Measurements from ENCODE around the gene ZBTB37.
"Not testable (repeated sequence)": the region's sequence is repeated elsewhere in the genome, so short reads cannot be mapped to it uniquely, and the experiment has no call there.

Gene ZBTB37

DNA sequence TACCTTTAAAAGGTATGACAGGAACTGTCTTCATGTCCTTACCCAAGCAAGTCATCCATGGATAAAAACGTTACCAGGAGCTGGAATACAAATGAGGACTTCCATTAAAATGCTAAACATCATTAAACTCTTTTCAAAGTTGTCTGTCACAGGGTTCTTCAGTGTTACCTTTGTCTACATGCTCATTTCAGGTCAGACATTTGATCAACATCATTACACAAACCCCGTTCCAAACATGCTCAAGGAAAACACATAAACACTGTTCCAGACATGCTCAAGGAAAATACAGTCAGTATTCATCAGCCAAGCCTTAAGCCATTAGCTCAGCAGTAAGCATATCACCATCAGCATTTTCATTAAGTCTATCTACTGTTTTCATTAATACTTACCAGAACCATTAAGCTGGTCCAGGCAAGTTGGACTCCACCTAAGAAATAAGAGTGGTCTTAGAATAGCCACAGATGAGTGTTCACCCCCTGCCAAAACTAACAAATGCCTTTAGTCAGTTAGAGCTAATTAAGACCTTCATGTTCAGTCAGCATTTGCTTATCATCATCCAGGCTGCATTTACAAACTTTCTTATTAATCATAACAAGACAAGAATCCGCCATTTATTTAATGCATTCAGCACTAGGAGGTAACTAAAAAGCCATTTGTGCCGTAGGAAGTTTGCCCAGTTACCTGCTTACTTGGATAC lies 2.6 kb upstream of the ZBTB37 start:
- DNase-seq: no peak

DNA sequence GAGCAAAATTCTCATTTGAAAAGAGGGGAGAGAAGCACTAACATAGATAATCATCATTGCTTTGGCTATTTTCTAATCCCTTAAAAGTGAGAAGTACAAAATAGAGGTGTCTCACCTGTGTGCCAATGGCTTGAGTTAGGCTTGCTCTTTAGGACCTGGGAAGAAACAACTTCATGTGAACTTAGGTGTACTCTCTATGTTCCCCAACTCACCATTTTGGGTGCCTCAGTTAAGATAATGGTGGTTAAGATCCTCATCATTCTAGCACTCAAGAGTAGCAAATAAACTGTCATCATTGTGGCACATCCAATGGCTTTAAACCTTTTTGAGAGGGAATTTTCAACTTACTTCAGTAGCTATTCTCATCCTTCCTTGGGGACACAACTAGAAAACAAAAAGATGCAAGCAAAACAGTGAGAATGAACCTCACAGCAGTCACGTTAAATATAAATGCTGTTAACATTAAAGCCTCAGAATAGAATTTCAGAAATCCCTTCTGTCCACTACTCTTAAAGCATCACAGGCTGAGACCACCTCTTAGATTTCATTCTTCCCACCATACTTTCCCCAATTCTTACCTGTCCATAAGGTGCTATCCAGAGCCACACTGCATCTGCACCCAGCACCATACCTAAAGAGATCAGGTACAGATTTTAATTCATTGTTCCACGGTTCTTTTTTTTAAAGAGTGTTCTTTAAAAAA lies 1.6 kb upstream of the ZBTB37 start:
- no peak for DNase-seq

DNA sequence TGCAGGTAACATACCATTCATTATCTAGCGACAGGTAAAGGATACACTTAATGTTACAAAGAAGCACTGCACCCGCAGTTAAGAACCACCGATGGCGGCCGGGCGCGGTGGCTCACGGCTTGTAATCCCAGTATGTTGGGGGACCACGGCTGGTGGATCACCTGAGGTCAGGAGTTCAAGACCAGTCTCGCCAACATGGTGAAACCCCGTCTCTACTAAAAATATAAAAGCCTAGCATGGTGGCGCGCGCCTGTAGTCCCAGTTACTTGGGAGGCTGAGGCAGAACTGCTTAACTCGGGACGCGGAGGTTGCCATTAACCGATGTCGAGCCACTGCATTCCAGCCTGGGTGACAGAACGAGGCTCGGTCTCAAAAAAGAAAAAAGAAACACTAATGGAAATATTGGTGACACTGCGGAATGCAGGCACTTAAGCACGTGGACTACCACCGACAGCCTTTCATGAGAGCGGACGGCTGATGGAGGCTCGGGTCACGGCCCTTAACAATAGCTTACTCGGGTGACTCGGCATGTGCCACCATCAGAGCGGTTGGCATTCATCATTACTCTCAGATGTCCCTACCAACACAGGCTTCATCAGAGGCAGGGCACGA lies 933 bp upstream of the ZBTB37 start:
- no peak for DNase-seq

DNA sequence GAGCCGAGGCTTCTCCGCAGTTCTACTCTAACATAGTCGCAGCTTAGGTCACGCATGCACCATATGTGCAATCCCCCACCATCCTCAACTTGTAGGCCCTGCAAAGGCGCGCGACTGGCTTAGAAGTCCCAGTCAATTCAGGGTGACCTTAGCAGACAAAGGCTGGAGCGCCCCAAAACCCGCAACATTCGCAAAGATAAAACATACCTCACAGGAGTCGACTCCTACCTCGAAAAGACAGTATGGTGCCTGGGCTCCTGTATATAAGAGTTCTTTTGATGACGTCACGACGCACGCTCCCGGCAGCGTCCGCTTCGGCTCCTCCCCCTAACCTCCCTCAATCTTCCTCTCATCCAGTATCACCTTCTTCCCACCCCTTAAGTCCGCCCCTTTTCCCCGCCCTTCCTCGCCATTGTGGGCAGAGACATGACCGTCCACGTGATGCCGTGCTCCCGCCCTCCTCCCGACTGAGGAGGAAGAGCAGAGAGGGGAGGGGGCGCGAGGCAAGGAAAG lies 371 bp upstream of the ZBTB37 start, which contains the start of gene GAS5:
Gene GAS5, minus strand, starts transcription at position 237 of the 513 bp plus-strand sequence.
- peak; percentile 98 for DNase-seq

DNA sequence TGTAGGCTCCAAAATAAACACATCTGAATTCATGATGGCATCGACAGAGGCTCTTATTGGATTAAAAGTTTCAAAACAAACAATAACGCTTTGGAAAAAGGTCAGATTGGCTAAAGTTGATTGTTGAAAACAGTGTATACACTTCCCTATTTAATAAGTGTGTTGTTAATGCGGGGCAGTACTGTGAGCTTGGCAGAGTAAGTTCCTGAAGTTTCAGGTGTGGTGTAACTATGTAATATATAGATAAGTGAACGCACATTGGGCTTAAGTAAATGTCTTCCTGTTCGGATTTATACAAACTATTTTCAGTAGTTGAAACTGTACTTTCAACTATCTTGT lies 810 bp downstream of the ZBTB37 start:
- DNase-seq: no peak

DNA sequence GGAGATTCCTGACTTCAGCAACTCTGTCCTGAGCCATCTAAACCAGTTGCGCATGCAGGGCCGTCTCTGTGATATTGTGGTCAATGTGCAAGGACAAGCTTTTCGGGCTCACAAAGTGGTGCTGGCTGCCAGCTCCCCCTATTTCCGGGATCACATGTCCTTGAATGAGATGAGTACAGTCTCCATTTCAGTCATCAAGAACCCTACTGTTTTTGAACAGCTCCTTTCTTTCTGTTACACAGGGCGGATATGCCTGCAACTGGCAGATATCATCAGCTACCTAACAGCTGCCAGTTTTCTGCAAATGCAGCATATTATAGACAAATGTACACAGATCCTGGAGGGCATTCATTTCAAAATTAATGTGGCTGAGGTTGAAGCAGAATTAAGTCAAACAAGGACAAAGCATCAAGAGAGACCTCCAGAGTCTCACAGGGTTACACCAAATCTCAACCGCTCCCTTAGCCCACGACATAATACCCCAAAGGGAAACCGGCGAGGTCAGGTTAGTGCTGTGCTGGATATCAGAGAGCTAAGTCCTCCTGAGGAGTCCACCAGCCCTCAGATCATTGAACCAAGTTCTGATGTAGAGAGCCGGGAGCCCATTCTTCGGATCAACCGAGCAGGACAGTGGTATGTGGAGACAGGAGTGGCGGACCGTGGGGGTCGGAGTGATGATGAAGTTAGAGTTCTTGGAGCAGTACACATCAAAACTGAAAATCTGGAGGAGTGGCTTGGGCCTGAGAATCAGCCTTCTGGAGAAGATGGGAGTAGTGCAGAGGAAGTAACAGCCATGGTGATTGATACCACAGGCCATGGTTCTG lies 2.3 kb downstream of the ZBTB37 start:
- DNase-seq: peak; percentile 68

DNA sequence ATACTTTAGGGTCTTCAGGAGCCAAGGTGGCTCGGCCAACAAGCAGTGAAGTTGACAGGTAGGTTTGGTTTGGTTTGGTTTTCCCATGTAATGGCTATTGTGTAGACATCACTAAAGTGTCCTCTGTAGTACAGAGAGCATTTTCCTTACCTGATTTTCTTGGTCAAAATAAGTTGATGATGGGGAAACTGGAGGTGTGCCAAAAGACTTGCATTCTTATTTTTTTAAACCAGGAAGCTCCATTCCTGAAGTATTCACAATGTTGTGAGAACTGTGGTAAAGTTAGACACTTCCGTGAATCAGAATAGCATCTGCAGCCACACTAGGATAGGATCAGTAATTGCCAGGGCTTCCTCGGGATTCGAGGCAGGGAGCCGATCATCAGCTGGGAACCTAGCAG lies 2.9 kb downstream of the ZBTB37 start:
- DNase-seq: no peak

DNA sequence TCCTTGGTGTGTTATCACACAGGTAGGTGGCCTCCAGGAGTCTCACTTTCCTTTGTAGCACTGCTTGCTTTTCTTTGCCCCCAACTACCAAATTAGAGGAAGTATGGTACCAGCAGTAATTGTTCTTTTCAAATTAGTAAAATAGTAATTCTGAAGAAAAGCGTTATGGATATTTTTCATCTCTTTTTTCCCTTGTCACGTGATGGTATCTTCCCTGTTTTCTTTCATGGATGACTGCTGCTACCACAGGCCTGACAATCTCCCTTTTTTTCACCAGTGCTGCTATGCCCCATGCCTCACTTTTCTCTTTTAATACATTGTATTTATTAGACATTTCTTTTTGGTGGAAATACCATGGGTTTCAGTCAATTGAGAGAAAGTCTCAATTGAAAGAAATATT lies 3.3 kb downstream of the ZBTB37 start:
- no peak for DNase-seq

DNA sequence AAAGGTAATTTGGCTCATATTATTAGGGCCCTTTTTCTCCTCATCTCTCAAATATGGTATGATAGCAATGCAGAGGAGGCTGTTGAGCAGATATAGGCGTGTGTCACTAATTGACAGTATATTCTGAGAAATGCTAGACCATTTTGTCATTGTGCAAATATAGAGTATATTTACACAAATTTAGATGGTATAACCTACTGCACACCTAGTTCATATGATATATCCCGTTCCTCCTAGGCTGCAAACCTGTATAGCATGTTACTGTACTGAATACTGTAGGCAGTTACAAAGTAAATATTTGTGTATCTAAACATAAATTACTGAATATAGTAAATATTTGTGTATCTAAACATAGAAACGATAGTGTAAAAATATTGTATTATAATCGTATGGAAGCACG lies 8.6 kb downstream of the ZBTB37 start:
- no peak for DNase-seq

DNA sequence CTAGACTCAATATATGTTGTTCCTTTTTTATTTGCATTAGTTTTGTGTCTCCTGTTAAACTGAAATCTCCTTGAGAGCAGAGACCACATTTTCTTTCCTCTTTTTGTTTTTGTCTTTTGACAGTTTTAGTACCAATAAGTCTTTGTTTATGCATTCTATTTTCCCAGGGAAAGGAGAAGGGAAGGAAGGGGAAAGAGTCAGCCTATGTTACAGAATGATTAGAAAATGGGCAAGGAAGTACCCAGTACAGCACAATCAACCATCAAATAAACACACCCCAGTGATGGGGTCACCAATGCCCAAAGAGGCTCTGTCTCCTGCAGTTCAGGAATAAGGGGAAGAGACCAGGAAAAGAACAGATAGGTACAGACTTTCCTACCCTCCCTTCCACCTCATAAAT lies 10.1 kb downstream of the ZBTB37 start:
- no peak for DNase-seq

DNA sequence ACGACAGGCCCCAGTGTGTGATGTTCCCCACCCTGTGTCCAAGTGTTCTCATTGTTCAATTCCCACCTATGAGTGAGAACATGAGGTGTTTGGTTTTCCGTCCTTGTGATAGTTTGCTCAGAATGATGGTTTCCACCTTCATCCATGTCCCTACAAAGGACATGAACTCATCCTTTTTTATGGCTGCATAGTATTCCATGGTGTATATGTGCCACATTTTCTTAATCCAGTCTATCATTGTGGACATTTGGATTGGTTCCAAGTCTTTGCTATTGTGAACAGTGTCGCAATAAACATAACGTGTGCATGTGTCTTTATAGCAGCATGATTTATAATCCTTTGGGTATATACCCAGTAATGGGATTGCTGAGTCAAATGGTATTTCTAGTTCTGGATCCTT lies 12.9 kb downstream of the ZBTB37 start:
- not testable (repeated sequence) for DNase-seq

DNA sequence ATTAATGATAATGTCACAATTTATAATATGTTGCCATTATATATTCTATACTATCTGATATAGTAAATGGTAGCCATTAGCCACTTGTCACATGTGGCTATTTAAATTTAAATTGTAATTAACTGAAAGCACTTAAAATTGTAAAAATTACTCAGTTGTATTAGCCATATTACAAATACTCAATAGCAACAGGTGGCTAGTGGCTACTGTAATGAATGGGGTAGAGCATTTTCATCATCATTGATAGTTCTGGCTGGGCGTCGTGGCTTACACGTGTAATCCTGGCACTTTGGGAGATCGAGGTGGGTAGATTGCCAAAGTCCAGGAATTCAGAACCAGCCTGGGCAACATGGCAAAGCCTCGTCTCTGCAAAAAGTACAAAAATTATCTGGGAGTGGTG lies 16.5 kb downstream of the ZBTB37 start:
- no peak for DNase-seq

DNA sequence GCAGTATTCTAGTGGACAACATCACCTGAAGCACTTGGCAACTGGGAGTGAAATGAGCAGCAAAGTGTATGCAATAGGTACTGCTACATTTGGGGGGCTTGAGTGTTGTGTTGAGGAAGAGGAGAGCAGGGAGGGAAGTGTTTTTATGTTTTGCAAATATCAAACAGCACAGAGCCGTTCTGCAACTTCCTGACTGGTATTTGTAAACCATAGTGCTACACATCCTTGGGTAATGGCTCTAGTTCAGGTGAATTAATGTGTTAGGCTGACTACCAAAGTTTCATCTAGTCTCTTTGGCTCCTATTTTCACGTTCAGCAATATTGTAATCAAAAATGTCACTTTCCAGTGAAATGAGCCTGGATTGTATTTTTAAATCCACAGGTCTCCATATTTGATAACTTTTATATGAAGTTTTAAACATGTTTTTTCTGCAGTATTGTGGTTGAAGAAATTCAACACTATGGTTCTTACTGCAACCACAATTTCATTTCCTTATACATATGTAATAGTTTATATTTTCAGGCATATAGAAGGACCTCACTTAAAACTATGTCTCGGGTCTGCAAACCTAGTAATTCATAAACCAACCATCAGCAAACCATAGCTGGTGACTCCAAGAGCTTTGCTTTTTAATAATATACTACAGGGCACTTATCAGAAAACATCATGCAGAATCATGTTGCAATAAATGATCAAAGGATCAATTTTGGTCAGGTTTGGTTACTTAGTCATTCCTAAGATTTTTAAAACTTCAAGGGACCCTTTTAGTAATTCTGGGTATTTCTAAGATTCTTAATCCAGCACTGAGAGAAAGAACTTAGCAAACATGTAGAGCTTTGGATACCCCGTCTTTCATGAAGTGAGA lies 18.8 kb downstream of the ZBTB37 start:
- no peak for DNase-seq

DNA sequence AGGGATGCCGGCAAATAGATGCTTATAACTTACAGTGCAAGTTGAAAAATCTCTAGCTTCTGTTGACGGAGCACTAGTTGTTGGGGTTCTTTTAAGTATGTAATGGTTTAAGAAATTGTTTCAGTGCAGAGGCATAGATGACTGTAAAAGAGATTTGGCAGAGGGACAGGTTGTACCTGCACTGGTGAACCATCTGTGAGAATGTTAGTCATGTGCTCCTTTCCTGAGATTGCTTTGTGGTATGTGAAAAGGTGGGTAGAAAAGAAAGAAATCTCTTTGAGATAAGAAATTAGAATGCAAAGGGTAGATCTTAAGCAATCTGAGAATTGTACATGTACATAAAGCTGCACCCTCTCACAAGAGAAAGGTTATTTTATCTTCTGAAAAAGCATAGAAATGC lies 19.4 kb downstream of the ZBTB37 start:
- no peak for DNase-seq

DNA sequence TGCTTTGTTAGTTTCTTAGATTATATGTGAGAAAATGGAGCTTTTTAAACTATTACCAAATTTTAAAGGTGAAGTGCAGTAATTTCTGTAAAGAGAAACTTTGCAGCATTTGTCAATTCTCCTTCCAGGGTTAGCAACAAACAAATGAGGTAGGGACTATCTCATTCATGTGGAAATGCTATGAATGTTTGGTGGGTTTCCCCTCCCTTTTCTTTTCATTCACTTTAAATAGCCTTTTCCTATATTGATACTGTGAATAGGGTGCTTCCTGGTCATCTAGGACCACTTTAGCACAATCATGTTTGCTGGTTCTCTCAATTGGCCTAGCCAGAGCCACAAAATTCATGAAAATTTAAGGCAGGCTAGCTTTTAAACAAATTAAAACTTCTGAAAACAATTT lies 20.6 kb downstream of the ZBTB37 start:
- DNase-seq: no peak

DNA sequence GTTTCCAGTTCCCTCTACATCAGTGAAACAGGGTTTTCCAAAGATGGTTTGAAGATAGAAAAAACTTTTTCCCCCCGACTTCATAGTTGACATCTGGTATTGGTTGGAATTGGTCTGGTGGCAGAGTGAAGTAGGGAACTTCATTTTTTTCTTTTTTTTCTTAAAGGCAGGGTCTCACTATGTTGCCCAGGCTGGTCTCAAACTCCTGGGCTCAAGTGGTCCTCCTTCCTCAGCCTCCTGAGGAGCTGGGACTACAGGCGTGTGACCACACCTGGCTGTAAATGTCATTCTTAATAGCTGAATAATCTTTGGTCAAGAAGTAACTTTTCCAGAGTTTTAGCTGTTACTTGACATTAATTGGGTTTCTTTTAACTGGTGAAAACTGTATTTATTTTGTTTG lies 21.7 kb downstream of the ZBTB37 start:
- no peak for DNase-seq

DNA sequence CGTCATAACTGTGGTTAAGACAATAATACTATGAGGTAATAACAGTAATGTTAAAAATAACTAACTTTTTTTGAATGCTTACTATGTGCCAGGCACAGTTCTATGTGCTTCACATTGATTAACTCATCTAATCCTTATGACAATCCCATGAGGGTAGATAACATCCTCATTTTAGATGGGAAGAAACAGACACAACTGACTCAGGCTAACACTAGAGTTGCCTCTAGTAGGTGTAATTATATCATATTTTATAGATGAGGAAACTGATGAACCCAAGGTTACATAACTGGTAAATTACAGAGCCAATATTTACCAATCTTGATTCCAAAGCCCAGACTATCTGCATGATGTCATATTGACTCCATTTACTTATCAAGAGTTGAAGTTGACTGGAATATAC lies 25.4 kb downstream of the ZBTB37 start:
- no peak for DNase-seq

DNA sequence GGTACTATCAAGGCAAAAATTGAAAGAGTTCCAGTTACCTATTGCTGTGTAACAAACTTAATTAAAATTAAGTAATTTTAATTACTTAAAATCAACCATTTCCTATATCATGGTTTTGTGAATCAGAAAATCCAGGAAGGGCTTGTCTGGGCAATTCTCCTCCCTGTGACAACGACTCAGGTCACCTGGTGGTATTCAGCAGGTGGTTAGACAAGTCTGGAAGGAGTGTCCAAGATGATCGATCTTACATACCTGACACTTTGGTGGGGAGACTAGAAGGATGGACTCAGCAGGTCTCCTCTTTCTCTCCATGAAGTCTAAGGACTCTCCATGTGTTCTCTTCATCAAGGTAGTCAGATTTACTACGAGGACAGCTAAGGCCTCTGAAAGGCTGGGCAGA lies 26.0 kb downstream of the ZBTB37 start:
- no peak for DNase-seq

DNA sequence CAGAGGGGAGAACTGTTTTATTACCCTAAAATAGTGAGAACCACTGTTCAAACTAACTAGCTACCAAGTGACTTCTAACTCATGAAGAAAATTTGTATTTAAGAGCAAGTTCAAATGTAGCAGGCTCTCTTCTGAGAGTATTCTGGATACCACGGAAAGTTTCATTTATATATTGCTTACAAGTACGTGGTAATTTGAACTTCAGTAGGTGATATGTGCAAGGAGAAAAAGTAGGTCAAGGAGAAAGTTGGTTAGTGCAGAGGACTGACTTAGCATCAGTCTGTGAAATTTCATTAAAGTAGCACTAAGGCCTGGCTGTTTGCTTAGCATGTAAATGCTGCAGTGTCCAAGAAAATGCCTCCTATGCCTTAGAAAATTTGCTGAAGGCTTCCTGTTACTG lies 32.2 kb downstream of the ZBTB37 start:
- DNase-seq: no peak

DNA sequence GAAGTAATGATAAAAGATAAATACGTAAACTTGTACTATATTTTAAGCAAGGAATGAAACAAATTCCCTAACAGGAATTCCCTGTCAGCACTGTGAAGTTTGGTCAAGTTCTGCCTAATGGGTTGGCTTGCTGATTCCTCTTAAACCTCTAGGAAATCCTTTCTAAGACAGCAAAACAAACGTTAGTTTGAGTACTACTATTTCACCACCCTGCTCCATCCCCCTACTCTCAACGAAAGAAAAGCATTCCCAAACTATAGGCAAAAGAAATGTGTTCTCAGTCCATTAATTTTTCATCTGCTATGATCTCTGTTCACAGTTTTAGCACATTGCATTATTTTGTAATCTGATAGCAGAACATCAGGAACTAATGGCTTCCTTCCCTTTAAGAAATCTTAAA lies 32.8 kb downstream of the ZBTB37 start:
- DNase-seq: no peak

DNA sequence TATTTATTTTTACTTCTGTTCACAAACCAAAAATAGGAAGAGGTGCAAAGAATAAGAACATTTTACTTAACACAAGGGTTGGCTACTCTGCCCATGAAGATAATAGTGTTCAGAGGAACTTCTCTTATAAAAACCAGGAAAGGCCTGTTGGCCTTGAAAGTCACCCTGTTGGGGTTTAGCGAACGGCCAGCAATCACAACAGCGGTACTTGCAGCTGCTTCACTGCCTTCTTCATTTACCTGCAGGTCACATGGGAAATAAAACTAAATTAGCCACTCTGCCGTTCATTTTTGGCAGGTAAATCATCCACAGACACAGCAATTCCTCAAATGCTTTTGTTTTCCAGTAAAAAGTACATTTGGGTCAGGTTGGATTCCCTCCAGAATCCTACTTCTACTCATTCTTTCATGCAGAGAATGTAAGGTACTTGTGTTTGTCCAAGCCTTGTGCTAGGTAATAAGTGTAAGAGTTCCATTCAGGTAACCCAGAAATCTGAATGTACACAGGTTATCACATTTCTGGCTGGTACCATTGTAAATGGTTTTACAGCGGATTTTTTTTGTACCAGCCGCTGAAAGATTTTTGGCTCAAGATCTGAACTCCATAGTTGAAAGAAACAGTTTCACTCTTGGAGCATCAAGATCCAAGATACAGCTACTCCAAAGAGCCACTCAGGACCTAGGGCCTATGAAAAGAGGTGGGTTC lies 35.8 kb downstream of the ZBTB37 start:
- DNase-seq: no peak

DNA sequence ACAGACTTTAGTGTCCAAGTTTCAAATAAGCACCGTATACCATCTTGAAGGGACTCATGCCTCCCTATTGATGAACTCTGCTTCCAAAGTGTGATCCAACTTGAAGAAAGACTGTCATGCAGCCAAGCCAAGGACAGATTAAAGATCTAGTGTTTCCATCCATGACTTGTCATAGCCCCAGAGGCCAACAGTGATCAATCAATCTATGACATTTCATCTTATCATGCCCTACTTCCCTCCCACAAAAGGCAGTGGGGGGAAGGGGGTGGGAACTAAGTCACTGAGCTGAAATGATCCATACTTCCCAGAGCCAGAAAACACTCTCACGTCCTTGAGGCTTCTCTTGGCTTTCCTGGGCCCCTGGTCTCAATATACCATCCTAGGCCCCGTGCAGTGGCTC lies 44.9 kb downstream of the ZBTB37 start:
- DNase-seq: no peak
